Skin epidermis (tissue), 12 donors: ENCODE measurements around the gene XRCC5.
A peak's percentile ranks its signal among the peaks of the same experiment; 100 is the strongest.

Source experiments
- H3K27ac ChIP-seq, 21 experiments: fragments of 200-600 bp; sonication (generic) in 11 of 21; one replicate each; pipeline ENCODE4 v1.5.0; 2020; ENCODE audit warnings: mild to moderate bottlenecking in 3 of 21, inconsistent platforms in 2 of 21, moderate library complexity in 2 of 21
- H3K4me3 ChIP-seq, 7 experiments: fragments of 200-600 bp; sonication (generic) in 2 of 7; one replicate each; pipeline ENCODE4 v1.5.0; 2020; ENCODE audit warnings: inconsistent platforms in 2 of 7, mild to moderate bottlenecking in 2 of 7, moderate library complexity in 1 of 7

The XRCC5 gene

GRCh38 chr2:216083464-216084281 lies 25.5 kb upstream of the XRCC5 start:
- Histone ChIP-seq H3K27ac (peak overlapping the region in 8 of 21 experiments; percentile 1 to 70 (median 44)), H3K4me3 (no peak overlapping the region)

- H3K27ac ChIP-seq = peak overlapping the region in 8 of 21 experiments; percentile 22 to 70 (median 46)
These were observed 24.6 kb upstream of the XRCC5 start for GRCh38 chr2:216084547-216084946.

GRCh38 chr2:216086207-216086893 lies 22.8 kb upstream of the XRCC5 start:
- Histone ChIP-seq H3K4me3 (no peak overlapping the region), H3K27ac (no peak overlapping the region)

More at GRCh38 chr2:216084547-216084946, 24.6 kb upstream of the XRCC5 start:
- H3K4me3 ChIP-seq = no peak overlapping the region

- Histone ChIP-seq H3K4me3 (no peak overlapping the region), H3K27ac (no peak overlapping the region)
These were observed 18.8 kb upstream of the XRCC5 start for GRCh38 chr2:216090369-216090786.

GRCh38 chr2:216092646-216093045 lies 16.5 kb upstream of the XRCC5 start:
- H3K4me3 ChIP-seq = no peak overlapping the region
- H3K27ac ChIP-seq = no peak overlapping the region

- Histone ChIP-seq H3K4me3 (no peak overlapping the region), H3K27ac (no peak overlapping the region)
These were observed 14.4 kb upstream of the XRCC5 start for GRCh38 chr2:216094701-216095100.

GRCh38 chr2:216098421-216099334 lies 10.5 kb upstream of the XRCC5 start:
- Histone ChIP-seq H3K27ac (no peak overlapping the region), H3K4me3 (no peak overlapping the region)

- H3K4me3 ChIP-seq = no peak overlapping the region
- H3K27ac ChIP-seq = no peak overlapping the region
These were observed 8.0 kb upstream of the XRCC5 start for GRCh38 chr2:216101109-216101508.

- Histone ChIP-seq H3K27ac (no peak overlapping the region), H3K4me3 (no peak overlapping the region)
These were observed 5.9 kb upstream of the XRCC5 start for GRCh38 chr2:216103213-216103612.

- Histone ChIP-seq H3K27ac (no peak overlapping the region), H3K4me3 (no peak overlapping the region)
These were observed 4.5 kb upstream of the XRCC5 start for GRCh38 chr2:216104691-216105090.

GRCh38 chr2:216107320-216107719 lies 1.8 kb upstream of the XRCC5 start:
- peak overlapping the region in 2 of 21 experiments; percentile 43 for H3K27ac ChIP-seq
- H3K4me3 ChIP-seq = no peak overlapping the region

- Histone ChIP-seq H3K27ac (peak overlapping the region in 2 of 21 experiments; percentile 43), H3K4me3 (no peak overlapping the region)
These were observed 1.4 kb upstream of the XRCC5 start for GRCh38 chr2:216107760-216108159.

GRCh38 chr2:216108310-216108966 lies 710 bp upstream of the XRCC5 start:
- H3K4me3 ChIP-seq = peak overlapping the region; percentile 46 to 99 (median 83)
- H3K27ac ChIP-seq = peak overlapping the region in 18 of 21 experiments; percentile 10 to 97 (median 89)

- Histone ChIP-seq H3K4me3 (peak overlapping the region; percentile 46 to 99 (median 83)), H3K27ac (peak overlapping the region in 20 of 21 experiments; percentile 78 to 98 (median 94))
These were observed 940 bp downstream of the XRCC5 start for GRCh38 chr2:216109962-216110614.

- peak overlapping the region in 14 of 21 experiments; percentile 7 to 98 (median 92) for H3K27ac ChIP-seq
These were observed 1.5 kb downstream of the XRCC5 start for GRCh38 chr2:216110620-216111019.

GRCh38 chr2:216111122-216111521 lies 2.0 kb downstream of the XRCC5 start:
- peak overlapping the region in 1 of 7 experiments; percentile 74 for H3K4me3 ChIP-seq

More at GRCh38 chr2:216110620-216111019, 1.5 kb downstream of the XRCC5 start:
- H3K4me3 ChIP-seq = peak overlapping the region in 5 of 7 experiments; percentile 74 to 99 (median 84)

GRCh38 chr2:216112926-216113325 lies 3.8 kb downstream of the XRCC5 start:
- H3K27ac ChIP-seq = no peak overlapping the region
- H3K4me3 ChIP-seq = no peak overlapping the region

More at GRCh38 chr2:216111122-216111521, 2.0 kb downstream of the XRCC5 start:
- peak overlapping the region in 3 of 21 experiments; percentile 7 to 98 (median 95) for H3K27ac ChIP-seq

GRCh38 chr2:216113572-216113971 lies 4.4 kb downstream of the XRCC5 start:
- Histone ChIP-seq H3K4me3 (no peak overlapping the region), H3K27ac (peak overlapping the region in 2 of 21 experiments; percentile 3 to 55)

GRCh38 chr2:216114382-216114713 lies 5.2 kb downstream of the XRCC5 start:
- no peak overlapping the region for H3K4me3 ChIP-seq
- H3K27ac ChIP-seq = peak overlapping the region in 5 of 21 experiments; percentile 3 to 90 (median 42)
